GM19035 (cell line): Measurements from ENCODE around the gene RASGRP2.
"Not testable (repeated sequence)": the region's sequence is repeated elsewhere in the genome, so short reads cannot be mapped to it uniquely, and the experiment has no call there.

Experiments used
- ATAC-seq: cut with Tn5 transposase; IDR thresholded peaks from one replicate; pipeline ENCODE4 v1.9.1; 2021; ENCODE audit not compliant: unreplicated experiment

The RASGRP2 gene

DNA sequence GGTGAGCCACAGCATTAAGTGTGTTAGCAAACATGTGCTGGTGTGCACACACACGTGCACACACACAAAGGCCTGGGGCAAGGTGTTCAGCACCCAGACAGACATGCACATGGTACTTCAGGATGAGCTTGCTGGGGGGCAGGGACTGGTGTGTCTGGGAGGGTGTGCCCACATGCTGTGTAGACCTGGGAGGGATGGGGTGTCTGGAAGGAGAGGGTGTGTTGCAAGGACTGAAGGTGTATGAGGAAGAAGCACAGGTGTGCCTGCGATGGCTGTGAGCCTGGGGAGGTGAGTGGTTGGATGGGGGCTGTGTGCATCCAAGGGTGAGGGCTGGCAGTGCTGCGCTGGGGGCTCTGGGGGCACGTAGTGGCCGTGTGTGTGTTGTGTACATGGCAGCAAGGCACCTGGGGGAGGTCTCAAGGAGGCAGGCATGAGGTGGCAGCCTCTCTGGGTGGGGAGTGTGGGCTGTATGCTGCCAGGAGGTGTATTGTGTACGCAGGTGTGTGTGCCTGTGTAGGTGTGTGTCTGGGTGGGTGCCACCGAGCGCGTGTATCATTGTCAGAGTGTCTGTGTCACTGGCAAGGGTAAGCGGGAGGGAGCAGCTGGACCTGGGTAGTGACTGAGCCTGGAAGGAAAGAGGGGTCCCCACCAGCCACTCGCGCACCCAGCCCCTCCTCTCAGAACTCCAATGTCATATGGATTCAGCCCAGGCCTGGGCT is 23.1 kb downstream of the RASGRP2 start:
- ATAC-seq: no peak

DNA sequence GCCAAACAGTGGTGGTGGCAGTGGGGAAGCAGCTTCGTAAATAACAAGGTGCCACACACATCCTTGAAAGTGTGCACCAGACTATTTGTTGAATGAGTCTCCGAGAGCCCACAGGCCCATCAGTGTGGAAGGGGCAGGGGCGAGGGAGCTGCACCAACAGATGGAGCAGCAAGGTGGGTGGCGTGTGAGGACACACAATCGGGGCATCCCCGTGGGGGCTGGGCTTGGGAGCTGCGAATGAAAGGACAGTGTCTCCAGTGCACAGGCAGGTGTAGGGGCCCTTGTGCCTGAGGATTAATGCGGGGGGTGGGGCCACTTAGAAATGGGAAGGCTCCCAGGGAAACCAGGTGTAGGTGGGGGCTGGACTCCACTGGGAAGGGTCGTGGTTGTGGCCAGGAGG is 23.8 kb downstream of the RASGRP2 start:
- ATAC-seq: no peak

DNA sequence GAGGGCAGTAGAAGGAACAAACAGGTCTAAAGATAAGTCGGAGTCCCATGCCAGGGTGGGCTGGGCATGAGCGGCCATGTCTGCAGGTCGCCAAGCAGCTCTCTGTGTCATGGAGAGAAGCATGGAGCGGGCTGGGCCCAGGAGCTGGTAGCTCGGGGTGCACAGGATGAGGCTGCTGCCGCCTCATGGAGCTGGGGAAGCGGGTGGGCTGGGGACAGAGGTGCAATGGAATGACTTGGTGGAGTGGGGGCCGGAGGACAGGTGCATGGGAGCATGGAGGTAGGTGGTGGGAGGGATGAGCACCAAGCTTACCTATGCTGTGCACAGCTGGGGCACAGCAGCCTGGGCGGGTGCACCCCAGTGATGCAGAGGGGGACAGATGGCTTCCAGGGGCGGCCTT is 24.5 kb downstream of the RASGRP2 start:
- no peak for ATAC-seq

DNA sequence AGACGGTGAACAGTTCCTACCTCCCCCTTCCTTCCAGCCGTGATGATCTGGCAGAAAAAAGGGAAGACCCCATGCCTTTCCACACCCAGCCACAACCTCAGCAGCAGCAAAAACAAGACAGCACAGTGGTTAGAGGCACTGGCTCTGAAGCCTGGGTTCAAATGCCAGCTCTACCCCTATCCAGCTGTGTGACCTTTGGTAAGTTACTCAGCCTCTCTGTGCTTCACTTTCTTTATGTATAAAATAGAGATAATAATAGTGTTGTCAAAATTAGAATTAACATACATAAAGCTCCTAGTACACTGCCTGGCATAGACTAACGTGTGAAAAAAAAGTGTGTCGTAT is 25.2 kb downstream of the RASGRP2 start:
- ATAC-seq: no peak

DNA sequence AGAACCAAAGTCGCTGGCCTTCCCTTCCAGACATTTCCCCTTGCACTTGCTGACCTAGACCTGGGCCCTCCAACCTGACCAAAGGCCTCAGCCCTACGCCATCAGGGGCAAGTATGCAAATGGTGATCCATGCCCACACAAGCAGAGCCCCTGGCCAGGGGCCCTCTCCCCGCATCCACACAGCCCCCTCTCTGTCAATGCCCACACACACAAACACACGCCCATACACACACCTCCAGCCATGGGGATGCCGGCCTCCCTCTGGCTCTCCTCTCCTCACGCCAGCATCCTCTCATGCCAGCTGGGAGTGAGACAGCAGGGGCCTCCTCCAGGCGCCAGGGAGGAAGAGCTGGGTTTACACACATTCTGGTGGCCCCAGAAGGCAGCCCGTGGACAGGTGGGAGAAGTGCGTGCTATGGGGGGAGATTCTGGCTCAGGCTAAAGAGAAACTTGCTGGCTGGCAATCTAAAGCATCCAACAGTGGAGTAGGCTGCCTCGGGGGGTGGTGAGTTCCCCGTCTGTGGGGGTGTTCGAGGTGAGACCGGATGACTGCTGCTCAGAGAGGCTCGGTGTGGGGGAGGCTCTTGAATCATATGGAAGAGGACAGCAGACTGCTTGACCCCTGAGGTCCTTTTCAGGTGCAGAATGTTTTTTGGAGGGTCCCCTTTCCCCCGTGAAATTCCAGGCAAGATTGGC is 25.7 kb downstream of the RASGRP2 start:
- no peak for ATAC-seq

DNA sequence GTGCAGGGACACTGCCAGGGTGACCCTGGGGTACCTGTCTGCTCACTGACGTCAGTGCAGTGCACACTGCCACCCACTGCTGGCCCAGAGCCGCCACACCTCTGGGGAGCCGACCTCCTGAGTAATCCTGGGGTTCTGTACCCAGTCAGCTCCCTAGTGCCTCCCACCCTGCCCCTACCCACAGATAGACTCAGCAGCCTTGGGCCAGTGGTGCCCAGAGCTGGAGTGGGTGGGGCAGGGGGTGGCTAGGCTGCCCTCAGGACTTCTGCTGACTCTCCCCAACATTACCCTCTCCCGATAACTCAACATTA is 26.7 kb downstream of the RASGRP2 start:
- ATAC-seq: no peak

DNA sequence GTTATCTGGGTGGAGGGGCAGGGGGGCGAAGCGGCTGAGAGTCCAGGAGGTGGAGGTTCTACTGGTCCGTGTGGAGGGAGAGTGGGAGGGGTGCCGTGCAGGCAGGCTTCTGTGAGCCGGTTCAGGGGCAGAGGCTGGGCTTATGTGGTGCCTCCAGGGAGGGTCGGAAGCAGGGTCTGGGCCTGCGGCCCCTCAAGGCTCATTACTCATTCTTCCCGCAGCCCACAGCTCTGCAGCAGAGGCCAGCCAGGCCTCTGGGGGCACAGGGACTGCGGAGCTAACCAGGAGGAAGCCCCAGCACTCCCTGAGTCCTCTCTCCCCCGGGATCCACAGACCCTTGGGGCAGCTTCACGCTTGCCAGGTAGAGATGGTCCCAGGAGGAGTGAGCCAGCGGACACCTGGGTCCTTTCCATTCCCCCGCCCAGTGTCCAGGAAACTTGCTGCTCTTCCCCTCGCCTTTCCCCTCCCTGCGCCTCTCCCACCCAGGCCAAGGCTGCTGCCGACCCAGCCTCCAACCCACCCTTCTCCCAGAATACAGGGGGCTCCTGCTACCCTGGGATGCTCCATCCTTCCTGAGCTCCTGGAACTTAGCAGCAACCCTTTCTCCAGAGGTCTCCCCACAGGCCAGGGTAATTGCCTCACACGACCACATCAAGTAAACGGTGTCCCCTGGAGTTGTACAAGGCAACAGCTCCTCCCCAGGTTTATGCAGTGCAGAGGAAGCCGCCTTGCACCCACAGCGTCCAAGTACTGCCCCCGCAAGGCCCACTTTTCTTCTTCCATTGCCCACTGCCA is 27.3 kb downstream of the RASGRP2 start:
- no peak for ATAC-seq

DNA sequence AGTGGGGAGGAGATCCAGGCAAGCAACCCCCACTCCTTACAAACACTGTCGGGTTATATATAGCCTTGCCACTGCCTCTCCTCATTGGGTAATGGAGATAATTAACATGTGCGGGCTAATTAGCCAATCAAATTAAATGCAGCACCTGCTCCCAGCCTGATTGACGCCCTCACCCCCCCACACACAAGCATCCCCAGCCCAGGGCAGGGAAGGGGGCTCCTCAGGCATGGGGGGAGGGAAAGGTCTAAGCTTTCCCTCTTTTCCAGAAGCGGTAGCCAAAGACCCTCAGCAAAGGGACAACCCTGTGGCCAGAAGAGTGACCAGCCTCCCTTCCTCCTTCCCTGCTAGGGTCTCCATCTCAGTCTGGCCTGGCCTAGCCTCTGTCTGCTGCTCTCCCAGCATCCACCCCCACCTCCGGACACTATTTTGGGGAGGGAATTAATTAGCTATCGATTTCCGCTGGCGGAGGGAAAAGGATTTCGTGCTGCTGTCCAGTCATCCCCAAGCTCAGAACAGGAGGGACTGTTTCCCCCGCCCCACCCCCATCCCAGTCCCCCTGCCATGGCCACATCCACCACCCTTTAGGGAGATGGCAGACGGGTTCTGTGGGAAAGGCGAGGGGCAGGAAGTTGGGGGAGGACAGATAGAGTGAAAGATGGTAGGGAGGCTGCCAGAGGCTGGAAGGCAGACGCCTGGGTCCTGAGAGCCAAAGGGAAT is 28.0 kb downstream of the RASGRP2 start:
- ATAC-seq: no peak

DNA sequence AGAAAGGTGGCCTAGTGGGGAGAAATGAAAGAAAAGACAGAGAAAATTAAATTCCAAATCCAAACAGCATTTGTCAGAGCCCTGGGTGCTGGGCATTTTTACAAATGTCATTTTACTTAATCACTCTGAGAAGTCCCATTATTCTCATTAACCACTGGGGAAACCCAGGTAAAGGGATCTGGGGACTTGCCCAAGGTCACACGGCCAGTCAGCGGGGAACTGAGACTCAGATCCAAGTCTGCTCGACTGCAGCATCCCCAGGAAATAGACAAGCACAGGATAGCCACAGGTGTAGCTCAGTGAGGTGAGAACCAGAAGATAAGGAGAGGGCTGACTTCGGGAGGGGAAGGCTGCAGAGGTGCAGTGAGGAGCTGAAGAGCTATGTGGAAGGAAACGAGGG is 28.8 kb downstream of the RASGRP2 start:
- ATAC-seq: no peak

DNA sequence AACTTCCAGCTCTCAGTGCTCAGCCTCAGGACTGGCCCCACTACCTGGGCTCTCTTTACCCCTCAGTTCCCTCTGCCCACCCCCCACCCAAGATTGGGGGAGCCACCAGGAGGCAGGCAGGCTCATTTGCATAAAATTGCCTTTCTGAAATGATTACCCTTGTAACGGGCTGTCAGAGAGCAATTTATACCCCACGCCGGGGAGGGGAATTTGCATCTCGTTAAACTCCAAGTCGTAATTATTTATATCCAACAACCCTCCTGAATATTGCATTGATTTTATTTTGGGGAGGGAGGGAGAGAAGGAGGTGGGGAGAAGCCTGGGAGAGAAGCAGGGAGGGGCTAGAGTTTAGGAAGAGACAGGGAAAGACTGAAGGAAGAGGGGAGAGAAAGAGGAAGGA is 29.3 kb downstream of the RASGRP2 start:
- no peak for ATAC-seq

DNA sequence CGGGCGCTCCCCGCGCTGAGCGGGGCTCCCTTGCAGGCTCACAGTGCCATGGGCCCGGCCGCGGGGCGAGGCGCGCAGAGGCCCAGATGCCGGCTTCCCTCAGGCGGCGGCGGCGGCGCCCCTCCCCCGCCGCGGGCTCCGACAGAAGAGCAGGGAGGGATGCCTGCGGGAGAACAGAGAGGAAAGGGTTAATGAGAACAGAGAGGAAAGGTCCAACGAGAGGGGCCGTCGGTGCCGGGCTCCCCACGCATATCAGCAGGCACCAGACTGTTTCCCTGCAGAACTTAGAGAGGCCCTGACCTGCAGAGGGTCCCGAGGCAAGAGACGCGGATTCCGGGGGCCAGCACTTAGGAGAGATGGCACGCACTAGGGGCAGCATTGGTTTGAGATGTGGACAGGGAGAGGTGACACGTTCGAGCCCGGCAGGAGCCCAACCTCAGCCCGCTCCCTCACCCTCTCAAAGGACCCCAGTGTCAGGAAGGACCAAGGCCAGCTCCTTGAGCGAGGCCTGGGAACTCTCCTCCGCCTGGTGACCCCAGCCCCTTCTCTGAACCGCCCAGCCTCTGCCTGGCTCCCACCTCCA is 30.1 kb downstream of the RASGRP2 start:
- no peak for ATAC-seq

DNA sequence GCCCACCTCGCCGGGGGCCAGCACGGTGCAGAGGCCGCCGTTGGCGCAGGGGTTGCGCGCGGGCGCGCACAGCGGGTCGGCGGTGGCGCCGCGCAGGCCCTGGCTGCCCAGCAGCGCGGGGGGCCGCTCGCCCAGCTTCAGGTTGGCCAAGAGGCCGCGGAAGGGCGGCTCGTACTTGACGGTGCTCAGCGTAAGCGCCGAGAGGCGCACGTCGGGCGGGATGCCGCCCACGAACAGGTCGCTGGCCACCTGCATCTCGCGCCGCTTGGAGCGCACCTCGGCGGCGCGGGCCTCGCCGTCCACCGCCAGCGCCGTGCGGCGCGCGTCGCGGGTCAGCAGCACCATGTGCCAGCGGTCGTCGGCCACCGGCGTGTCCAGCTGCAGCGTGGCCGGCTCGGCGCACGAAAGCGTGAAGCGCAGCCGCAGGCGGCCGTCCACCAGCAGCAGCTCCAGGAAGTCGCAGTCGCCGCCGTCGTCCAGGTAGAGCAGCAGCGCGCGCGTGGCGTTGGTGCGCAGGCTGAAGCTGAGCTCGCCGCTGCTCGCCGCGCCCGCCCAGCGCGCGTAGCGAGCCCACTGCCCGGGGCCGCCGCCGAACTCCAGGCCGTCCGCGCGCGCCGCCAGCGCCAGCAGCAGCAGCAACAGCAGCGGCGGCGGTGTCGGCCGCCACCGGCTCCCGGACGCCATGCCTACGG is 30.8 kb downstream of the RASGRP2 start:
- ATAC-seq: no peak

DNA sequence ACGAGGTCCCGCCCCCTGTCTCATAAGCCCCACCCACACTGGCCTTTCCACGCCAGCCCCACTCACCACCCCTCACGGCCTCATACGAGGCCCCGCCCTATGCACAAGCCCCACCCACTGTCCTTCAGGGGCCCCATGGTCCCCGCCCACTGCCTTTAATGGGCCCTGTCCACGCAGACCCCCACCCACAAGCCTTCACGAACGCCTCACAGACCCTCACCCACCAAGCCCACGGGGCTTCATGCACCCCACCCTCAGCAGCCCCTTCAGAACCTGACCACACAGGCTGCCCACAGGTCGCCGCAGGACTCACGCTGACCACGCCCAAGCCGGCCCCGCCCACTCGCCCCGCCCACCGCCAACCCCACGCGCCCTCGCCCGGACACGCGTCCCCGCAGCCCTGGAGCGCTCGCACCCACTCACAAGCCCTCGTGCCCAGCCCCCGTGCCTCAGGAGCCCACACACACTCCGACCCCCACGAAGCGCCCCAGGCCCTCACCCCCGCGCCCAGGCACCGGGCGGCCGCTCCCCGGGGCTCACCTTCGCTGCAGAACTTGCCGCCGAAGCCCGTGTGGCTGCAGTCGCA is 31.4 kb downstream of the RASGRP2 start:
- no peak for ATAC-seq

DNA sequence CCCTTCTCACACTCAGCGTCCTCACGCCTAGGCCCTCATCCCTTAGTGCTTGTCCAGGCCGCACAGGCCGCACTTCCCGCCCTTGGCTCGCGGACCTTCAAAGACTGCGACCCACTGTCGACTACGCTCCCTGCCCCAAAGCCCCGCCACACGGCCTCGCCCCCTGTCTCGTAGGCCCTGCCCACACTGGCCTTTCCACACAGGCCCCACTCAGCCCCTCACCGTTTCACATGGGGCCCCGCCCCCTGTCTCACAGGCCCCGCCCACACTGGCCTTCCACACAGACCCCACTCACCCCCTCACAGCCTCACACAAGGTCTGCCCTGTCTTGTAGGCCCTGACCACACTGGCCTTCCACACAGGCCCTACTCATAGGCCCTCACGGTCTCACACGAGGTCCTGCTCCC is 32.0 kb downstream of the RASGRP2 start:
- no peak for ATAC-seq

DNA sequence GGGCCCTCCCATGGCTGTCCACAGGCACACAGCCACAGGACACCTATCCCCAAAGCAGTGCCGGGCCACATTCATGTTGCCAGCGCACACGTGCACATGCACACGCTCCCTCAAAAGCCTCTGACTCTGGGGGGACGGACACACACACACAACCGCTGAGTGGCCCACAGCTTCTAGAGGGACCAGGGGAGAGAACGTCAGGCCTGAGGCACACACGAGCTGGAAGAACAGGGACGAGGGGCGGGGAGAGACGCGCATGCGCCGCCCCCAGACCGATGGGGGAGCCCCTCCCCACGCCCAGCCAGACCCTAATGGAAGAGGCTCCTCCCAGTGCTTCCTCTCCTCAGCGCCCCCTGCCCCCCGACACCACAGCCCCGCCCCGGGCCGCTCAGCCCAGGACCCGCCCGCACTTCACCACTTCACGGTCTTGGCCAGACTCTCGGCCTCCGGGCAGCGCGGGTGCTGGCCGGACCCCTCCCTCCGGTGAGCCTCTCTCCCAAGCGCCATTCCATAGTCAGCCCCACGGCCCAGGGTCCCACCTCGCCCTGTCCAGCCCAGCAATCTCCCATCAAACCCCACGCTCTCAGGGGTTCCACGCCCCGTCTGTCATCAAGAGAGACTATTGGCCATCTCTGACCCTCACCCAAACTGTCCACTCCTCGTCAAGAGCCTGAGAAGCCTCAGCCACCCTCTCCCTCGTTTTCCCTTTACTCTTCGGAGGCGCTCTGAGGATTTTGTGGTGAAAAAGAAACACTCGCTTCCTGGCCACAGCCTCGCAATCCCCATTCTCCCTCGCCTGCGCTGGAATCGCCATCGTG is 32.6 kb downstream of the RASGRP2 start:
- no peak for ATAC-seq

DNA sequence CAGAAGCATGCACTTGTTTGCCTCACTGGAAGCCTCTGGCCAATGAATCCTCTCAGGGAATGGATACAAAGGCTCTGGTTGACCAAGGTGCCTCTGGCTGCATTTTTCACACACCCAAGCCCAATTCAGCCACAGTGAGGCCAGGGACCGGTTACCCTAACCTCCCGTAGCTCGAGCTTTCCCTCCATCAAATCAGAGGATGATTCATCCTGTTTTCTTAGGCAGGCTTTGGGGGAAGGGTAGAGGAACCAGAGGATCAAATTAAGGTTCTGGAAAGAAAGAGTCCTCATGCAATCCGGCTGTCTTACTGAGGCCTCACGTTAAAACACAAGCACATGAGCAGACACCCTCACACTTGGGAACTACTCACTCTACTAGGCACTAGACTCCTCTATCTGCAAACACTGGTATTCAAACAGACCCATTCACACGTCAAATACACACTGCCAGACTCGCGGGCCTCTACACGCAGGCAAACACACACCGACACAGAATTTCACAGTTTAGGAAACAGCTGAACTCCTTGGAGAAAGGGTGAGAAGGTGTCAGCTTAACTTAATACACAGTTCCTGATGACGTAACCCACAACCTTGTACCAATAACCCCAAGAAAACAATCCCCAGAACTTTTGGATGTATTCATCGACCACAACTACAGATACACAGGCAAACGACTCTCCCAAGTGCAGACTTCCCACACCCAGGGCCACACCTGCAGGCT is 33.4 kb downstream of the RASGRP2 start:
- no peak for ATAC-seq

DNA sequence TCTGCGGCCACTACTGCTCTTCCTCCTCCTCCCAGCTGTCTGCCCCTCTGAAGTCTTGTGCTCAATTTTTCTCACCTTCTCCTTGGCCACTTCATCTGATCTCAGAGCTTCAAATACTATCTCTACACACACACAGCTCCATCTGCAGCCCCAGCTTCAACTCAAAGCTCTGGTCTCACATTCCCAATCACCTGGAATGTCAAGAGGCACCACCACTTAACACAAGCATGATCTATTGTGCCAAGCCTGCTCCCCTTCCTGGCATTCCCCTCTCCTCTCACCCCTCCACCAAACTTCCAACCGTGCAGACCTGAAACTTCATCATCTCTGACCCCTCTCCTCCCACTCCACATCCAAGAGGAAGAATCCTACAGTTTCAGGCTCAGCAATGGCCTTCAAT is 38.4 kb downstream of the RASGRP2 start:
- no peak for ATAC-seq

DNA sequence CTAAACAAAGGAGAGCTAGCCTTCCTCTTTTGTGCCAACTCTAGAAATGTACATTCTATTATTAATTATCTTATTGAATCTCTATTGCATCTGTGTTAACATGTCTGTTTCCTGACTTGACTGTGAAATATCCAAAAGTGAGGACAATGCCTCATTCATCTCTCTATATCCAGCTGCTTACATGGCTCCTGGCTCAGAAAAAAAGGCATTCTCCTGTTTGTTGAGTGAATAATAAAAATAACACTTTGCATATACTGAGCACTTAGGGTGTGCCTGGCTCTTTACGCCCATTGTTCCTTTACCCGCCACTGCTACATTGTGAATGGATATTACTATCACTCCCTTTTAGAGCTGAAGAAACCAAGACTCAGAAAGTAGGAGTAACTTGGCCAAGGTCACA is 40.9 kb downstream of the RASGRP2 start:
- no peak for ATAC-seq

DNA sequence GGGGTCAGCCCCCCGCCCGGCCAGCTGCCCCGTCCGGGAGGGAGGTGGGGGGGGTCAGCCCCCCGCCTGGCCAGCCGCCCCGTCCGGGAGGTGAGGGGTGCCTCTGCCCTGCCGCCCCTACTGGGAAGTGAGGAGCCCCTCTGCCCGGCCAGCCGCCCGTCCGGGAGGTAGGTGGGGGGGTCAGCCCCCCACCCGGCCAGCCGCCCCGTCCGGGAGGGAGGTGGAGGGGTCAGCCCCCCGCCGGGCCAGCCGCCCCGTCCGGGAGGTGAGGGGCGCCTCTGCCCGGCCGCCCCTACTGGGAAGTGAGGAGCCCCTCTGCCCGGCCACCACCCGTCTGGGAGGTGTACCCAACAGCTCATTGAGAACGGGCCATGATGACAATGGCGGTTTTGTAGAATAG is 42.0 kb downstream of the RASGRP2 start:
- ATAC-seq: not testable (repeated sequence)
